Measurements from ENCODE around the gene C10orf67.
"Not testable (repeated sequence)": the region's sequence is repeated elsewhere in the genome, so short reads cannot be mapped to it uniquely, and the experiment has no call there.

Gene C10orf67

GRCh38 chr10:23262928-23263327 is 81.7 kb downstream of the C10orf67 start:
- no peak for DNase-seq (ENCODE audit: low spot score)
- TF ChIP-seq, protein P1, sequence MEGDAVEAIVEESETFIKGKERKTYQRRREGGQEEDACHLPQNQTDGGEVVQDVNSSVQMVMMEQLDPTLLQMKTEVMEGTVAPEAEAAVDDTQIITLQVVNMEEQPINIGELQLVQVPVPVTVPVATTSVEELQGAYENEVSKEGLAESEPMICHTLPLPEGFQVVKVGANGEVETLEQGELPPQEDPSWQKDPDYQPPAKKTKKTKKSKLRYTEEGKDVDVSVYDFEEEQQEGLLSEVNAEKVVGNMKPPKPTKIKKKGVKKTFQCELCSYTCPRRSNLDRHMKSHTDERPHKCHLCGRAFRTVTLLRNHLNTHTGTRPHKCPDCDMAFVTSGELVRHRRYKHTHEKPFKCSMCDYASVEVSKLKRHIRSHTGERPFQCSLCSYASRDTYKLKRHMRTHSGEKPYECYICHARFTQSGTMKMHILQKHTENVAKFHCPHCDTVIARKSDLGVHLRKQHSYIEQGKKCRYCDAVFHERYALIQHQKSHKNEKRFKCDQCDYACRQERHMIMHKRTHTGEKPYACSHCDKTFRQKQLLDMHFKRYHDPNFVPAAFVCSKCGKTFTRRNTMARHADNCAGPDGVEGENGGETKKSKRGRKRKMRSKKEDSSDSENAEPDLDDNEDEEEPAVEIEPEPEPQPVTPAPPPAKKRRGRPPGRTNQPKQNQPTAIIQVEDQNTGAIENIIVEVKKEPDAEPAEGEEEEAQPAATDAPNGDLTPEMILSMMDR (IDR thresholded peaks at IDR 0.05; ENCODE audit: extremely low read depth, missing control alignments): no peak

DNA sequence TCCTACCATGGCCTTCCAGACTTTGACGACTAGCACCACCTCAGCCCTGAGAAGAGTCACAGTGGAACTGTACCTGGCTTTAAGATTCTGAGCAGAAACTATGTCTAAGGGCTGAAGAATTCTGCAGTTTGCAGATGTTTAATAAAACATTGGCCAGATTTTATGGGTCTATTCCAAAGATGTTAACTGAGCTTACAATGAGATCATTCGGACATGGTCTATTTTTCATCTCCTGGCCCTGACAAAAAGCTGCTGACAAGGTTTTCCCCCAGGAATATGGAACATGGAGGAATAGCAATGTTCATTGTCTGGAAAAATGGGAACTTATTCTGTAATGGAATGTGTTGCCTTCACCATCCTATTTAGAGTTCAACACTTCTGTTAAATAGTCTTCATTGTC is 86.1 kb downstream of the C10orf67 start:
- TF ChIP-seq, protein P1 (IDR thresholded peaks at IDR 0.05; ENCODE audit: extremely low read depth, missing control alignments): no peak

DNA sequence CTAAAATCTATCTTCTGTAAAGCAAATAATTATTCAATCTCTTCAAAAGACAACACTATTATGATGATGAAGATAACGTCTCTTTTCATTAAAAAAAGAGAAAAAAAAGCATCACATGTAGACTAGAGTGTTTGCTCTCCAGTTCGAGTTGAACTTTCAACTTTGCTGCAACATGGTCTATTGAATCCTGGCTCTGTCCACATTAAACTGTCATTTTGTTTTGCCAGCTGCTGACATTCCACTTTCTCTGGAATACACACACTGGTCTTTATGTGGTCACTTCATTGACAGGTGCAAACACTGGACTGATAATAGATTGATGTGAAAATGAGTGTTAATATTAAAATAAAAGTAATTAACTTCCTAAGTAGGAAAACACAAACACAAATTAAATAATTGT is 90.8 kb downstream of the C10orf67 start:
- no peak for DNase-seq (ENCODE audit: low spot score)
- TF ChIP-seq, protein P1 (IDR thresholded peaks at IDR 0.05; ENCODE audit: extremely low read depth, missing control alignments): no peak

More for the DNA sequence above, 86.1 kb downstream of the C10orf67 start:
- DNase-seq (ENCODE audit: low spot score): no peak

DNA sequence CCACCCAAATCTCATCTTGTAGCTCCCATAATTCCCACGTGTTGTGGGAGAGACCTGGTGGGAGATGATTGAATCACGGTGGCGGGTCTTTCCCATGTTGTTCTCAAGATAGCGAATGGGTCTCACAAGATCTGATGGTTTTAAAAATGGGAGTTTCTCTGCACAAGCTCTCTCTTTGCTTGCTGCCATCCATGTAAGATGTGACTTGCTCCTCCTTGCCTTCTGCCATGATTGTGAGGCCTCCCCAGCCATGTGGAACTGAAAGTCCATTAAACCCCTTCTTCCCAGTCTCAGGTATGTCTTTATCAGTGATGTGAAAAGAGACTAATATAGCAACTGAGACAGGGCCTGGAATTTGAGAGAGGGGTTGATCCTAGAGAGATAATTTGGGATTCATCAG is 91.7 kb downstream of the C10orf67 start:
- not testable (repeated sequence) for DNase-seq (ENCODE audit: low spot score)

DNA sequence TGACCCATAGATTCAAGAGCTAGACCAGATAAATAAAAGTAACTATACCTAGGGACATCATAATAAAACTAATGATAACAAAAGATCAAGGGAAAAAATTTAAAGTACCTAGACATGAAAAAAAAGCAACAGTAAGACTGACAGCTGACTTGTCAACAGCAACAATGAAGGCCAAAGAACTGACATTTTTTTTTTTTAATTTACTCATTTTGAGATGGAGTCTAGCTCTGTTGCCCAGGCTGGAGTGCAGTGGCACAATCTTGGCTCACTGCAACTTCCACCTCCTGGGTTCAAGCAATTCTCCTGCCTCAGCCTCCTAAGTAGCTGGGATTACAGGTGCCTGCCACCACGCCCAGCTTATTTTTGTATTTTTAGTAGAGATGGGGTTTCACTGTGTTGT is 102.8 kb downstream of the C10orf67 start:
- DNase-seq (ENCODE audit: low spot score): not testable (repeated sequence)

GRCh38 chr10:23238015-23238414 is 106.6 kb downstream of the C10orf67 start:
- TF ChIP-seq, protein P1 (IDR thresholded peaks at IDR 0.05; ENCODE audit: extremely low read depth, missing control alignments): no peak
- DNase-seq (ENCODE audit: low spot score): no peak

- TF ChIP-seq, protein P1 (IDR thresholded peaks at IDR 0.05; ENCODE audit: extremely low read depth, missing control alignments): no peak
- DNase-seq (ENCODE audit: low spot score): no peak
These were observed 114.0 kb downstream of the C10orf67 start for GRCh38 chr10:23230582-23230981.

GRCh38 chr10:23217471-23217870 is 127.1 kb downstream of the C10orf67 start:
- DNase-seq (ENCODE audit: low spot score): no peak
- TF ChIP-seq, protein P1 (IDR thresholded peaks at IDR 0.05; ENCODE audit: extremely low read depth, missing control alignments): no peak
